Activated CD8-positive, alpha-beta memory T cell treated with anti-CD3 and anti-CD28 coated beads for 36 hours (primary cell): ENCODE results near the gene ARSG. TPM values are rescaled to one million over a fixed set of nuclear protein-coding genes. Genes with fewer than 3 reads are reported as not detected.
"Not testable (repeated sequence)": the region's sequence is repeated elsewhere in the genome, so short reads cannot be mapped to it uniquely, and the experiment has no call there.

ENCODE experiments used
- CTCF ChIA-PET: fragments of 350-600 bp; sonication (Branson Sonifier 250); formaldehyde crosslinking; loops from one replicate; lab custom pipeline; 2021; ENCODE audit warnings: antibody characterized with exemption; lab: Charles Lee
- POLR2A ChIA-PET: fragments of 350-600 bp; sonication (Branson Sonifier 250); formaldehyde crosslinking; loops from one replicate; lab custom pipeline; 2021; ENCODE audit warnings: antibody characterized with exemption; lab: Charles Lee
- total RNA-seq, 2 experiments: library from RNA; stranded (reverse); gene quantifications; one replicate each; pipeline ENCODE4 v1.2.3, GENCODE V29; 2021

Gene ARSG
- total RNA-seq, 2 experiments from 2014 or later, result 8.3 to 9.9 TPM

DNA sequence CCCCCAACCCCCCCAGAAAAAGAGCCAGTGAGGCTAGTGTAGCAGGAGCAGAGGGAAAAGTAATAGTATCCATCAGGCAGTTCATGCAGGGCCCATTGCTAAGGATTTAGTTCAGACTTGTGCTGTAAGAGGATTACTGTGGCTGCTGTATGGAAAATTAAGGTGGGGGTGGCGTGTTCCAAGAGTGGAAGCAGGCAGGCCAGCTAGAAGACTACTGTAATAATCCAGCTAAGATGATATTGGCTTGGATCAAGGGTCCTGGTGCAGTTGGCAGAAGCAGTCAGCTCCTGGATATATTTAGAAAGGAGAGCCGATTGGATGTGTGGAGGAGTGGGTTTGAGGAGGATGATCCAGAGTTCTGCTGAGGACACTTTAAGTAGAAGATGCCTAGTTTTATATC lies 28.8 kb upstream of the ARSG start:
- POLR2A ChIA-PET, result not testable (repeated sequence)
- CTCF ChIA-PET, result interaction anchor here (0.7 to 2.8 kb wide), 11 partner anchors 19 to 201 kb away, joined by 3 to 20 read pairs (median 4); partner anchors contain the start of gene WIPI1

DNA sequence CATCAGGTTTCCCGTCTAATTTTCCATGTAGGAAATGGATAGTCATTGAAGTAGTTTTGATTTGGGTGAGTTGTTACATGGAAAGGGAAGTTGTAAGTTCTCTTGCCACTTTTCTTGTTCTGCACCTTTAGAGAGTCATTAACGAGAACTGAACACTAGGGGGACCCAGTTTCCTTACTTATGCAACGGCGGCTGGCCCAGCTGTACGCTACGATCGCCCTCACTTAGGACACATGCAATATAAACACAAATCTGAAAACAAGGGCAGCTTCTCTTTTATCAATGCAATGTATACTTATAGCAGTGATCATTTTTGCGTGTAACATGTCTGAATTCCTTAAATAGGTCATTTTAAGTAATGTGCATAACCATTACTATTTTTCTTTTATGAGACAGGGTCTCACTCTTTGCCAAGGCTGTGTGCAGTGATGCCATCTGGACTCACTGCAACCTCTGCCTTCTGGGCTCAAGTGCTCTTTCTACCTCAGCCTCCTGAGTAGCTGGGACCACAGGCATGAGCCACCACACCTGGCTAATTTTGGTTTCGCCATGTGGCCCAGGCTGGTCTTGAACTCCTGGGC lies 28.1 kb upstream of the ARSG start:
- POLR2A ChIA-PET, result not testable (repeated sequence)
- CTCF ChIA-PET, result interaction anchor here (0.9 to 2.8 kb wide), 11 partner anchors 15 to 201 kb away, joined by 3 to 20 read pairs (median 4); partner anchors contain the start of genes AMZ2 and WIPI1

DNA sequence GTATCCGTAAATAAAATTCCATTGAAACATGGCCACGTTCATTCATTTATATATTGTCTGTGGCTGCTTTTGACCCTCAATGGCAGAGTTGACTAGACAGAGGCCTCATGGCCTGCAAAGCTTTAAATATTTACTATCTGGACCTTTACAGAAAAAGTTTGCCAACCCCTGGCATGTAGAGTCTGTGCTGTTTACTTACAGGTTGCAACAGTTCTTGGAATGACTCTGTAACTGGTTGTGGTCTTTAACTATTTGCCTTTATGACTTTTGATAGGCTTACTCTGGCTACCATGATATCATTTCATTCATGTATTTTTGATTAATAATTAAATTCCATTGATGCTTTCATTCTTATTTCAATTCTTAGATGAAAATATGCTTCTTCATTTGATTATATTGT lies 25.5 kb upstream of the ARSG start:
- CTCF ChIA-PET, result interaction anchor here (0.8 to 1.9 kb wide), 5 partner anchors 18 to 171 kb away, joined by 3 to 14 read pairs (median 3); no protein-coding TSS in a partner anchor
- POLR2A ChIA-PET, result interaction anchor here (2.0 kb wide), 1 partner anchor 18 kb away, joined by 18 read pairs; the partner anchor contains the start of gene AMZ2

DNA sequence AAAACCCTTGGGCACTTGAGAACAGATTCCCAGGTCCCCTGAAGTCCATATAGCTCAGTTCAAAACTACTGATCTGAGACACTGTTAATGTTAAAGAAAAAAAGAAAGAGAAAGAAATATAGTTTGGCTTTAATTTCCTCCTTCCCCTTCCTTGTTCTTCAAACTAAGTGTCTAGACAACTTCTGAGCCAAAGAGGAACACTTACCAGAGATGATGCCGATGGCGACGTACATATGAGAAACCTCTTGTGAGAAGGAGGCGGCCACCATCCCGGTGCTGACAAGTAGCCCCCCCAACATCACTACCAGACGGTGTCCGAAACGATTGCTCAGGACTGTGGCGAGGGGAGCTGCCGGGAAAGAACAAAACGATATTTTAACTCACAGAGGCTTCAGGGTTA lies 17.6 kb upstream of the ARSG start:
- CTCF ChIA-PET, result interaction anchor here (0.9 kb wide), 1 partner anchor 163 kb away, joined by 3 read pairs; no protein-coding TSS in a partner anchor
- POLR2A ChIA-PET, result no interaction called here

DNA sequence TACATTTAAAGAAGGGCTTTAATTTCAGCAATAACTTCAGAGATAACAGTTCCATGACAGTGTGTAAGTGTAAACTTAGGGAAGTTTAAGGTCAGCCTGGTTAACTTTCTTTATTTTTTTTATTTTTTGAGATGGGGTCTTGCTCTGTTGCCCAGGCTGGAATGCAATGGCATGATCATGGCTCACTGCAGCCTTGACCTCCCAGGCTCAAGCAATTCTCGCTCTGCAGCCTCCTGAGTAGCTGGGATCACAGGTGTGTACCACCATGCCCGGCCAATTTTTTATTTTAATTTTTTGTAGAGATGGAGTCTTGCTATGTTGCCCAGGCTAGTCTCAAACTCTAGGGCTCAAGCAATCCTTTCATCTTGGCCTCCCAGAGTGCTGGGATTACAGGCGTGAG lies 15.0 kb upstream of the ARSG start:
- POLR2A ChIA-PET, CTCF ChIA-PET: not testable (repeated sequence)

DNA sequence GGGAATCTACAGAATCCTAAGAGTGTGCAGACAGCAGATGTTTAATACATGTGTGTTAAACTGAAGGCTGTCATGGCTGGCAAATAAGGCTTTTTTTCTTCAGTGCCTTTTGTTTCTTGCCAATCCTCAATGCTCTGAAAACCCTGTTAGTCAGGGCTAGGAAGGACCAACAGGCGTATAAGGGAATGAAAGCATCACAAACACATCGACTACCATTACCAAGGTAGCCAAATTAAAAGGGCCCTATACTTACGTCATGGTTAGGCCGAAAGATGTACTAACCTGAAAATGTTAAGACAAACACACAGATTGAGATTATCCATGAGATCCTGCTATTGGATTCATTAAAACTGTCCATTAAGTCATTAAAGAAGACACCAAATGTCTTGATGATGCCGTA lies 13.5 kb upstream of the ARSG start:
- CTCF ChIA-PET, result interaction anchor here (0.9 kb wide), 1 partner anchor 158 kb away, joined by 3 read pairs; no protein-coding TSS in a partner anchor

DNA sequence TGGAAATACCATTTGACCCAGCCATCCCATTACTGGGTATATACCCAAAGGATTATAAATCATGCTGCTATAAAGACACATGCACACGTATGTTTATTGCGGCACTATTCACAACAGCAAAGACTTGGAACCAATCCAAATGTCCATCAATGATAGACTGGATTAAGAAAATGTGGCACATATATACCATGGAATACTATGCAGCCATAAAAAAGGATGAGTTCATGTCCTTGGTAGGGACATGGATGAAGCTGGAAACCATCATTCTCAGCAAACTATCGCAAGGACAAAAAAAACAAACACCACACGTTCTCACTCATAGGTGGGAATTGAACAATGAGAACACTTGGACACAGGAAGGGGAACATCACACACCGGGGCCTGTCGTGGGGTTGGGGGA lies 9.3 kb upstream of the ARSG start:
- POLR2A ChIA-PET, result not testable (repeated sequence)
- CTCF ChIA-PET, result interaction anchor here (0.7 to 1.4 kb wide), 3 partner anchors 13 to 152 kb away, joined by 3 to 4 read pairs (median 3); no protein-coding TSS in a partner anchor

More for the DNA sequence above, 13.5 kb upstream of the ARSG start:
- POLR2A ChIA-PET, result no interaction called here

DNA sequence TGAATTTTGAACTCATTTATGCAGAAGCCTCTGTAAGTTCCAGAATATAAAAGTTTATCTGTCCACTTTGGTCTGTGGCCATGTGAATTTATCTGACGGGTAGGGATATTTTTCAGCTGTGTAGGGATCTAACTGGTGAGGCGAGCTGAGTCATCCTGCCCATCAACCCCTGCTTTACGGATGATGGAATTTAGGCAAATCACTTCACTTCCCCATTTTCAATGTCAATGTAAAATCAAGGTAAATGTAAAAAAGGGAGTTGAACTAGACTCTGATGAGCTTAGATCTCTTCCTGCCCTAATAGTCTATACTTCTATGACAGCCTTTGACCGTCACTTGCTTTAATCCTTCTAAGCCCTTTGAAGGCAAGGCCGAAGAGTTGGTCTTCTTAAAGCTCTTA lies 2.9 kb upstream of the ARSG start:
- ChIA-PET CTCF (interaction anchor here (0.5 to 1.8 kb wide), 3 partner anchors 10 to 147 kb away, joined by 3 to 4 read pairs (median 3); no protein-coding TSS in a partner anchor), POLR2A (interaction anchor here (1.3 to 1.8 kb wide), 2 partner anchors 24 to 36 kb away, joined by 3 to 5 read pairs; no protein-coding TSS in a partner anchor)

DNA sequence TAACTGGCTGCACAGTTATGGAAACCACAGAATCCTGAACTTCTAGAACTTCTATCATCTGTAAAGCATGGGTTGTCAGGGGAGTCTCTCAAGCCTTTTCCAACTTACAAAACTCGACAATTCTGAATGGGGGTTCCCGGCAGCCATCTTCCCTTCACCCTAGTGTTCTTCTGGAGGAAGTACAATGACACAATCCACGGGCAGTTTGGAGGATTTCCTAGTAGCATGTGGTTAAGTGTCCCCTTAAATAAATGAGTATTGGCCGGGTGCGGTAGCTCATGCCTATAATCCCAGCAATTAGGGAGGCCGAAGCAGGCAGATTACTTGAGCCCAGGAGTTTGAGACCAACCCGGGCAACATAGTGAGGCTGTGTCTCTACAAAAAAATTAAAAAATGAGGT lies 2.5 kb upstream of the ARSG start:
- ChIA-PET CTCF (interaction anchor here (1.2 to 2.0 kb wide), 3 partner anchors 9 to 147 kb away, joined by 3 to 5 read pairs (median 4); no protein-coding TSS in a partner anchor), POLR2A (interaction anchor here (1.3 to 1.8 kb wide), 2 partner anchors 24 to 36 kb away, joined by 3 to 5 read pairs; no protein-coding TSS in a partner anchor)

DNA sequence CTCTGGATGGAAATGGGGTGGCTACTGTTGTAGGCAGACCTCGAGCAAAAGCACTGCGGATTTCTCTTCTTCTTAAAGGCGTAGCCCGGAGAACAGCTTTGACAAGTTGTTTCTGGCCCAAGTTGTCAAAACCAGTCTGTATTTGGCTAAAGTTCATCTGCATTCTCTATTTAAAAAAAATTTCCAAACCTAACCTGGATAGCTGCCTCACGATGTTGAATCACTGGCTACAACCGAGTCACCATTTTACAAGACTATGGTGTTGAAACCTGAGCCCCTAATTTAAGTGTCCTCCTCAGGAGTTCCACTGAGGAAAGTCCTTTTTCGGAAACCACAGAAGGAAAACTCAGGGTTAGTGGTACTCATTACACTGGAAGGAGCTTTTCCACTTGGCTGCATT lies 1.8 kb upstream of the ARSG start:
- CTCF ChIA-PET, result interaction anchor here (0.6 to 2.0 kb wide), 4 partner anchors 9 to 146 kb away, joined by 3 to 5 read pairs (median 3); no protein-coding TSS in a partner anchor
- POLR2A ChIA-PET, result interaction anchor here (1.3 to 3.8 kb wide), 4 partner anchors 25 to 60 kb away, joined by 3 to 28 read pairs (median 10); partner anchors contain the start of gene AMZ2

DNA sequence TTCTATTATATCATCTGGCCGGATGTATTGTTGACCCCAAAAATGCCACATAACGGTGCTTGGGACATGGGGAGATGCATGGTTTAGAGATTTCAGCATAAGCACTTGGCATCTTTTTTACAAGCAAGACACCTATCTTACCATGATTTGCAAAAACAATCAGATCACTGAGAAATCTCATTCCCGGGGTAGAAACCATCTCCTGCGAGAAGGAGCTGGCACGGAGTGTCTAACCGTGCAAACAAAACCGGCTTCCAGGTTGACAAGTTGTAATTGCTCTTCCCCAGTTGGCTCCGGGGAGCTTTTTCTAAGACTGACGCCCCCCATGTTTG lies 1.4 kb upstream of the ARSG start:
- POLR2A ChIA-PET, result interaction anchor here (0.5 to 3.8 kb wide), 5 partner anchors 25 to 62 kb away, joined by 3 to 28 read pairs (median 5); partner anchors contain the start of gene AMZ2
- CTCF ChIA-PET, result interaction anchor here (0.6 to 2.0 kb wide), 3 partner anchors 10 to 142 kb away, joined by 3 to 5 read pairs (median 3); no protein-coding TSS in a partner anchor

DNA sequence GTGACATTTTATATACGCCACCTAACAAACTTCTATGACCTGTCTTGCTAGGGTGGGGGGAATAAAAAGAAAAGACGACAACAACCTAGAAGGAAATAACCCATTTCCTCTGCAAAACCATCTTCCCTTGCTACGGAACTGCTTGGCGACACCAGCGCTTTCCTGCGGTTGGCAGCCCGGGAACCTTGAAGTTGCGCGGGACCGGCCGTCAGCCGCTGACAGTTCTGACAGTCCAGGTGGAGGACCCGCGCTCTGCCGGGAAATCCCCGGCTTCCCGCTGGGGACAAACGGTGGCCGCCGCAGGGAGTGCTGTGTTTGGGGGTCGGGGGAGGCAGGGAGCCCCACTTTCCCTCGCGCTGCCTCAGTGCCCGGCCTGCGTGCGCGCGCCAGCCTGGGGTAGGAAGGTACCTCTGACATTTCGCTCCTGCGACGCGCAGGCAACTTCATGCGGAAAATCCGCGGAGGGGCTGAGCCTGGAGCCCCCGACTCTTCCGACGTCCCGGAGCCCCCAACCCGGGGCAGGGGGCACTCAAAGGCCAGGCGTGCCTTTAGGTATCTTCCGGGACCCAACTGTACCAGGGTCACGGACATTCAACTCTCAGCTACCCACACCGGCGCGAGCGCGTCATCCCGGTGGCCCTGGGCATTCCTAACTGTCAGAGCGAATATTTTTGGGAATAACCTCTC lies 884 bp upstream of the ARSG start:
- ChIA-PET POLR2A (interaction anchor here (0.5 to 3.8 kb wide), 14 partner anchors 26 to 170 kb away, joined by 3 to 28 read pairs (median 6); partner anchors contain the start of gene AMZ2), CTCF (interaction anchor here (0.6 to 2.0 kb wide), 5 partner anchors 10 to 142 kb away, joined by 3 to 9 read pairs (median 4); no protein-coding TSS in a partner anchor)

DNA sequence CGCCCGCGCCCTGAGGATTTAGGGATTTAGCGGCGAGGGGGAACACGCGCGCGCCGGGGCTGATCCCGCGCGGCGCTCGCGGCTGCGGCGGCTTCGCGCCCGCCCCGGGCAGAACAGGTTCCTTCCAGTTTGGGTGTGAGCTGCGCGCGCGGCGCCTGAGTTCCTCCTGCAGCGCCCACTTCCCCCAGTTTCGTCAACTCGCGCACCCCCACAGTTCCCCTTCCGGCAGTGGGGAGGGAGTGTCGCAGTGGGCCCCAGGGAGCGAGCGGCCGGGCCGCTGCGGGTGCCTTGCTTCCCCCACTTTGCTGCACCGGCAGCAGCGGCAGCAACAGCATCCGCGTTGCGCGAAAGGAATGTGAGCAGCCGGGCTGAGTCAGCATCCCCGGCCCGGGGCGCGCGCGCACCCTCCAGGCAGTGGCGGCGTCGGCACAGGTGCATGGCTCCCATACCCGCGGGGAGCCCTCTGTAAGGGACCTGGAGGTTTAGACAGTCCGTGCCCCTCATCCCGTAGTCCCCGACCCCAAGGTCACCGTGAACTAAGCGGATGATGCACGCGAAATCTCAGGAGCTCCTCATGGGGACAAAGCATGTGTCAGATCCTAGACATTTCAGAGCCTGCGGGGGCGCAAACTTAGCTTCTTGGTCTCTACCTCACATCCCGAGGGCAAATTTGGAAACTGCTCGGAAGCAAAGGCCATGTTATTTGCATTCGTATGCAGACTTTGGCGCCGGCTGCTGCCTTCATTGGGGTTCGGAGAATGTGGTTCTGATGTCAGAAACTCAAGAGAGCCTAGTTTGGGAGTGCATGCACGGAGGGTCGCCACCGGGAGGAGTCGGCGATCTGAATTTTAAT lies 767 bp downstream of the ARSG start:
- POLR2A ChIA-PET, result interaction anchor here (0.5 to 3.8 kb wide), 18 partner anchors 33 to 476 kb away, joined by 3 to 28 read pairs (median 4); partner anchors contain the start of gene AMZ2
- CTCF ChIA-PET, result interaction anchor here (0.9 to 1.7 kb wide), 8 partner anchors 29 to 169 kb away, joined by 3 to 9 read pairs (median 4); partner anchors contain the start of gene AMZ2

DNA sequence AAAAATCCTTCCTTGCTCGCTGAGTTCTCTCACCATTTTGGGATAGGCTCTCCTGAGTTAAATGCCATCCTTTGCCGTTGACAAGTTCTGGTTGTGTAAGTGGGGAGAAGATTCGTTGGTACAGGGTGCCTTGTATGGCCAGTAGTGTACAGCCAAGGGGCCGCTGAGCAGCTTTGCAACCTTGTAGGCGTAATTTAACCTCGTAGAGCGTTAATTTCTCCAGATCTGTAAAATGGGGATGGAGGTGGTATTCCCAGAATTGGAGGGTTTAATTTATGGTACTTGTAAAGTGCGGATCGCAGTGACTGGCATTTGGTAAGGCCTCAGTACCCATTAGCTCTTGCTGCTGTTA lies 1.4 kb downstream of the ARSG start:
- CTCF ChIA-PET, result interaction anchor here (0.9 to 1.5 kb wide), 5 partner anchors 30 to 168 kb away, joined by 3 to 4 read pairs (median 3); partner anchors contain the start of gene AMZ2
- POLR2A ChIA-PET, result interaction anchor here (0.6 to 3.8 kb wide), 13 partner anchors 33 to 206 kb away, joined by 3 to 28 read pairs (median 4); partner anchors contain the start of gene AMZ2

DNA sequence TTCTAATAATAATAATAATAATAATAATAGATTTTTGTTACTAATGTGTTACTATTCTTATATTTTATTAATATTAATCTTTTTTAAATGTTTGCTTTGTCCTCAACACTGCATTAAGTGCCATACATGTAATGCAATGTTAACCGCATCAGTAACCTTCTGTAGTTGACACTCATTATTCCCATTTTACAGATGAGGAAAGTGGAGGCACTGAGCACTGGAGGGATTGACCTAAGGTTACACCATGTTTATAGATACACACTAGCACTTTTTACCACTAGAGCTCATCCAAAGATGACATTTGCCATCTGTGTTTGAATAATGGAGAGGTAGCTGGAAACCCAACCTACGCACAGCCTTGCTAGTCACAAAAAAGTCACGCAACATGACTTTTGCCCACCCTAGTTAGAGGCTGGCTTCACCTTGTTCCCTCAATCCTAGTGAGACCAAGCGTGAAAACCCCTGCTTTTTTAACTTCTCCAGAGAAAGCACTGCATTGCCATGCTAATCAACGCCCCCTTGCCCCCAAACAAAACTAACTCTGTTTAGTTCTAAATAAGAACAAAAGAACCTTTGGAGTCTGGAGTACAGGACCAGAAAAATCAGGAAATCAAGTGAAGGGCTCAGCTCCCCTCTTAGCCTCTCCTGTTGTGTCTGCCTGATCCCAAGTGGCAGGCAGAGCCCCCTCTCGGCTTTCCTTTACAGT lies 2.3 kb downstream of the ARSG start:
- CTCF ChIA-PET, result interaction anchor here (1.0 kb wide), 1 partner anchor 142 kb away, joined by 3 read pairs; no protein-coding TSS in a partner anchor
- POLR2A ChIA-PET, result interaction anchor here (1.2 to 3.8 kb wide), 3 partner anchors 46 to 105 kb away, joined by 3 to 15 read pairs (median 10); partner anchors contain the start of gene AMZ2

DNA sequence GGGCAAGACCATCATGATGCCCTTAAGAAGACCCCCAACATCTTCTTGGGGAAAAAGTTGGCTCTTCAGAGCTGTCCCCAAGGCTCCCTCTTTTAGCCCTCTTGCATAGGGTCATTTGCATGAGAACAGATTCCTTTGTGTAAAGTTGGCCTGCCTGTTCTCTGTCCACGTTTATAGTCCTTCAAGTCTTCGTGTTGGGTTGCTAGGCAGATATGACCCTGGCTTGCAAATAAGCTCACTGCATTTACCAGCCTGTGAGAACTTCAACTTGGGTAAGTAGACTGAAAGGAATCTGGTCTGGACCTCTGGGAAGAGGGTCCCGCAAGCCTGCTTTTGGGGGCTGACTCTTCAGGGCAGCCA lies 2.9 kb downstream of the ARSG start:
- CTCF ChIA-PET, result interaction anchor here (1.0 kb wide), 1 partner anchor 142 kb away, joined by 3 read pairs; no protein-coding TSS in a partner anchor
- POLR2A ChIA-PET, result interaction anchor here (1.2 kb wide), 1 partner anchor 46 kb away, joined by 3 read pairs; the partner anchor contains the start of gene AMZ2

DNA sequence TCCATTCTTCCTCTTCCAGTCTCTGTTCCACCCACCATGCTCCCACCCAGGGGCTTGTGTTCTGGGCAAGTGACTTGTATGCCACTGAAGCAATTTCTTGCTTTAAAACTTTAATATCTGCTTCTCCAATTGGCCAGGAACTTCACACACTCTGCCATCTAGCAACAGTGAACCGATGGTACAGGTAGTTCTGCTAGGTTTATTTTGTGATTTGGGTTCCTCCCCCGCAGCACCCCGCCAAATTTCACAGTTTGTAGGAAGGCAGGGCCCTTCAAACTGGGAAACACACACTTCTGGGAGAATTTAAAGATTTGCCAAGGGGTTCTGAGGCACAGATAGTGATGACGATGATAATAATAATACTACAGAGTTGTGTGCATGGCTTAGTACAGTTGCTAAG lies 3.3 kb downstream of the ARSG start:
- ChIA-PET POLR2A (interaction anchor here (1.2 kb wide), 1 partner anchor 47 kb away, joined by 3 read pairs; the partner anchor contains the start of gene AMZ2), CTCF (interaction anchor here (1.0 kb wide), 1 partner anchor 141 kb away, joined by 3 read pairs; no protein-coding TSS in a partner anchor)
